GM13977 (cell line): ENCODE data around the gene ULK2.

Source experiments
- DNase-seq: peaks from one replicate; pipeline ENCODE4 v3.0.0; 2012; ENCODE audit warnings: low spot score
- in situ Hi-C: fragments of 300-500 bp; cut with MboI; formaldehyde crosslinking; loops from one replicate; pipeline ENCODE4 v1.12.0; 2022; ENCODE audit warnings: low sequenced_read_pairs, low pct_unique_long_range_greater_than_20kb, mixed read lengths, inconsistent platforms; ENCODE audit not compliant: unreplicated experiment
- TF ChIP-seq, protein P1 (sequence below): IDR thresholded peaks from 2 replicates; pipeline ENCODE4 v1.5.1; 2012; ENCODE audit warnings: mild to moderate bottlenecking, control low read depth; ENCODE audit not compliant: insufficient read depth; ENCODE audit errors: extremely low read depth, missing control alignments

ULK2 gene

DNA sequence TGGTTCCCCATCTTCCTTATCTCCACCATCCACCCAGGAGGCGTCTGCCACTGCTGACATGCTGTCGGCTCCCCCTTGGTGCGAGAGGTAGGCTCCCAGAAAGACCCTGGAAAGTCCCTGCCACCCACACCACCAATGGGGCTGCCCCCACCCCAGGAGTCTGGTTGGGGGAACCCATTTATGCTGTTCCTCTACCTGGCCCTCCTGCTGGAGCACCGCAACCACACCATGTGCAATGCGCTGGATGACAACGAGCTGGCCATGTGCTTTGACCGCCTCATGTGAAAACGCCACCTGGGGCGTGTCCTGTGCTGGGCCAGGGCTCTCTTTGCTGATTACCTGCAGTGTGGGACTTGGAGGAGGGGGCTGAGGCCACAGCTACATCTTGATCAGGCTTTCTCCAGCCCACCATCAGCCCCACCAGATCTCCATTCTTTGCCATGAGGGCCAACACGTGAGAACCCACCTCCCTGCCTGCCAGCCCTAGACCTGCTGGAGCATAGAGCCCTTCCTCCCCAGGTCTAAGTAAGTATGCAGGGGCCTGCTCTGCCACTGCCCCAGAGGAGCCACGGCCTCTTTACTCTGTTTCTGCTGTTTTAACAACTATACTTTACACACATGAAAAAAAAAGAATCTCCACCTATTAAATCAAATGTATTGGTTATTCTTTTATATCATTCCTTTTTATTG lies 111.8 kb downstream of the ULK2 start:
- DNase-seq, result peak; percentile 82
- in situ Hi-C loops, result loop anchor here (25.0 kb wide), 1 partner anchor 394 kb away; the partner anchor contains the start of gene B9D1
- TF ChIP-seq, protein P1, sequence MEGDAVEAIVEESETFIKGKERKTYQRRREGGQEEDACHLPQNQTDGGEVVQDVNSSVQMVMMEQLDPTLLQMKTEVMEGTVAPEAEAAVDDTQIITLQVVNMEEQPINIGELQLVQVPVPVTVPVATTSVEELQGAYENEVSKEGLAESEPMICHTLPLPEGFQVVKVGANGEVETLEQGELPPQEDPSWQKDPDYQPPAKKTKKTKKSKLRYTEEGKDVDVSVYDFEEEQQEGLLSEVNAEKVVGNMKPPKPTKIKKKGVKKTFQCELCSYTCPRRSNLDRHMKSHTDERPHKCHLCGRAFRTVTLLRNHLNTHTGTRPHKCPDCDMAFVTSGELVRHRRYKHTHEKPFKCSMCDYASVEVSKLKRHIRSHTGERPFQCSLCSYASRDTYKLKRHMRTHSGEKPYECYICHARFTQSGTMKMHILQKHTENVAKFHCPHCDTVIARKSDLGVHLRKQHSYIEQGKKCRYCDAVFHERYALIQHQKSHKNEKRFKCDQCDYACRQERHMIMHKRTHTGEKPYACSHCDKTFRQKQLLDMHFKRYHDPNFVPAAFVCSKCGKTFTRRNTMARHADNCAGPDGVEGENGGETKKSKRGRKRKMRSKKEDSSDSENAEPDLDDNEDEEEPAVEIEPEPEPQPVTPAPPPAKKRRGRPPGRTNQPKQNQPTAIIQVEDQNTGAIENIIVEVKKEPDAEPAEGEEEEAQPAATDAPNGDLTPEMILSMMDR, result no peak

GRCh38 chr17:19755392-19755791 lies 112.3 kb downstream of the ULK2 start:
- no peak for DNase-seq
- TF ChIP-seq, protein P1, result no peak
- in situ Hi-C loops, result loop anchor here (25.0 kb wide), 1 partner anchor 393 kb away; the partner anchor contains the start of gene B9D1

- in situ Hi-C loops, result loop anchor here (25.0 kb wide), 1 partner anchor 392 kb away; the partner anchor contains the start of gene B9D1
- no peak for DNase-seq
- TF ChIP-seq, protein P1, result no peak
Observed at GRCh38 chr17:19753661-19754463, 113.9 kb downstream of the ULK2 start.

- TF ChIP-seq, protein P1, result no peak
- in situ Hi-C loops, result loop anchor here (25.0 kb wide), 1 partner anchor 391 kb away; the partner anchor contains the start of gene B9D1
- no peak for DNase-seq
Observed at GRCh38 chr17:19753051-19753509, 114.7 kb downstream of the ULK2 start.

GRCh38 chr17:19752216-19753050 lies 115.3 kb downstream of the ULK2 start:
- in situ Hi-C loops, result loop anchor here (25.0 kb wide), 1 partner anchor 390 kb away; the partner anchor contains the start of gene B9D1
- no peak for DNase-seq
- TF ChIP-seq, protein P1, result no peak

DNA sequence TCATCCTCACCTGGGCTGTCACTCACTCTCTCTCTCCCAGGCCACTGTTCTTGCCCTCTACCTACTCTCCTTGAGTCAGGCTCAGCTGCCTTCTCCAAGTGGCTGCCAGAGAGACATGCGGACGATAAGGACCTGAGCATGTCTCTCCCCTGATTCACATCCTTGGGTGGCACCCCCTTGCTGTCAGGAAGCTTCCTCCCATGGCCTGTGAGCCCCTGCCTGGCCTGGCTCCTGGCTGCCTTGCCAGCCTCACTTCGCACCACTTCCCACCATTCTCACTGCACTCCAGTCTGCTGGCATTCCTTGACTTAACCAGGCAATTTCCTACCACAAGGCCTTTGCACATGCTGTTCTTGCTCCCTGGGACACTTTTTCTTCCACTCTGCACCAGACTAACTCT lies 116.9 kb downstream of the ULK2 start:
- no peak for DNase-seq
- in situ Hi-C loops, result loop anchor here (25.0 kb wide), 1 partner anchor 389 kb away; the partner anchor contains the start of gene B9D1
- TF ChIP-seq, protein P1, result no peak
